Measurements from ENCODE around the gene MLIP.

Gene MLIP

DNA sequence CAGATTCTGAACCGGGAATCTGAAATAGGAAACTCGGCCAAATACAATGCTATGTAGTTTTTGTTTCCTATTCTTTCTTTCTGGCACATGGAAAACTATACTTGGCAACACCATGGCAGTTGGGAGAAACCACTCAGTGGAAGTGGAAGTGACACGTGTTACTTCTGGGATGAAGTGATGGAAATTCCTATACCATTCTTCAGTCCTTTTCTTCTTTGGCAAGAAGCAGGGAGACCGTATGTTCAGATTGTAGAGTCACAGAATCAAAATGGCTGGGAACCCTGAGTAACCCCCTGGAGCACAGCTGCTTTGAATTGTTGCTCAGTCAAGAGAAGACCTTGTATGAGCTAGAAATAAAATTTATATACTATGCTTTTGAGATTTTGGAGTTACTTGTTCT lies 178.2 kb downstream of the MLIP start:
- Mint-ChIP-seq H3K4me1 (peaks cover 11% of the 10 kb centered on the region), H3K9me3 (no peaks in the 10 kb centered on the region), H3K27me3 (ENCODE audit: low read depth) (no peaks in the 10 kb centered on the region), H3K36me3 (ENCODE audit: low read depth) (no peaks in the 10 kb centered on the region), H3K27ac (peak overlapping the region in 2 of 3 experiments; percentile 17 to 48), H3K4me3 (no peak overlapping the region)
- TF ChIP-seq, protein P1, sequence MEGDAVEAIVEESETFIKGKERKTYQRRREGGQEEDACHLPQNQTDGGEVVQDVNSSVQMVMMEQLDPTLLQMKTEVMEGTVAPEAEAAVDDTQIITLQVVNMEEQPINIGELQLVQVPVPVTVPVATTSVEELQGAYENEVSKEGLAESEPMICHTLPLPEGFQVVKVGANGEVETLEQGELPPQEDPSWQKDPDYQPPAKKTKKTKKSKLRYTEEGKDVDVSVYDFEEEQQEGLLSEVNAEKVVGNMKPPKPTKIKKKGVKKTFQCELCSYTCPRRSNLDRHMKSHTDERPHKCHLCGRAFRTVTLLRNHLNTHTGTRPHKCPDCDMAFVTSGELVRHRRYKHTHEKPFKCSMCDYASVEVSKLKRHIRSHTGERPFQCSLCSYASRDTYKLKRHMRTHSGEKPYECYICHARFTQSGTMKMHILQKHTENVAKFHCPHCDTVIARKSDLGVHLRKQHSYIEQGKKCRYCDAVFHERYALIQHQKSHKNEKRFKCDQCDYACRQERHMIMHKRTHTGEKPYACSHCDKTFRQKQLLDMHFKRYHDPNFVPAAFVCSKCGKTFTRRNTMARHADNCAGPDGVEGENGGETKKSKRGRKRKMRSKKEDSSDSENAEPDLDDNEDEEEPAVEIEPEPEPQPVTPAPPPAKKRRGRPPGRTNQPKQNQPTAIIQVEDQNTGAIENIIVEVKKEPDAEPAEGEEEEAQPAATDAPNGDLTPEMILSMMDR (IDR thresholded peaks at IDR 0.05; ENCODE audit: unreplicated experiment in 3 of 3), result no peak

DNA sequence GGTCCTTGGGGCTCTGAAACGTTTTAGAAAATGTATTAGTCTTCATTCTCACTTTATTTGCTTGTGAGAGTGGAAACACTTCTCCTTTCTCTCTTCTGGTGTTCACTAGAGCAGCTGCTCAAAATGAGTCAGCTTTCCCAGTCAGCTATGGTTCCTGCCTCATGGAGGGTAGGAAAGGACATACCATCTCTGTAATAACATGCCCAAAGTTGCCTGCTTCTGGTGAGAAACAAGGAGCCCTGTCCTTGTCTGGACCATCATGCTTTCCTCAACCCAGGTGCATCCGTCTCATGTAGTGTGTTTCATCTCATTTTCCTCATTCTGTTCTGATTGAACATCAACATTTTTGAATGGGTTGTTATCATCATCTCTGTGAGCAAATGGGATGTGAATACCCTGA lies 179.9 kb downstream of the MLIP start:
- Mint-ChIP-seq H3K27ac (no peak overlapping the region), H3K27me3 (ENCODE audit: low read depth) (no peaks in the 10 kb centered on the region), H3K36me3 (ENCODE audit: low read depth) (no peaks in the 10 kb centered on the region), H3K9me3 (no peaks in the 10 kb centered on the region), H3K4me3 (no peak overlapping the region), H3K4me1 (peaks cover 11% of the 10 kb centered on the region)
- TF ChIP-seq, protein P1 (IDR thresholded peaks at IDR 0.05; ENCODE audit: unreplicated experiment in 3 of 3), result no peak

DNA sequence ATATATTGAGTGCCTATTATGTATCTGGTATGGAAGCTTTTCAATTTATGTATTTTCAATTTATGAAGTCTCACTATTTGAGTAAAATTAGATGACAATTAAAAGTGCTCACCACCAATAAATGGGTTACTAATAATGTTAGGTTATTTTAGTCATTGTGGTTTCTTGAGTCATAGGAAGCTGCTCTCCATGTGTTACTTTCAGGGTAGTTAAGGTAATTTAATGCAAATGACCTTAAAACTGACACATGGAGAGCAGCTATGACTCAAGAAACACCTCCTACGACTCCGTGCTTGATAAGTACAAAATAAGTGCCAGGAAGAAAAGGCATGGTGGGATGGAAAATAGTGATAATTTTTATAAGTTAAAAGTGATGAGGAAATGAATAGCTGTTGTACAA lies 180.5 kb downstream of the MLIP start:
- H3K36me3 Mint-ChIP-seq (ENCODE audit: low read depth), result no peaks in the 10 kb centered on the region
- TF ChIP-seq, protein P1 (IDR thresholded peaks at IDR 0.05; ENCODE audit: unreplicated experiment in 3 of 3), result no peak
- peaks cover 11% of the 10 kb centered on the region for H3K4me1 Mint-ChIP-seq
- no peaks in the 10 kb centered on the region for H3K27me3 Mint-ChIP-seq (ENCODE audit: low read depth)
- no peaks in the 10 kb centered on the region for H3K9me3 Mint-ChIP-seq
- no peak overlapping the region for H3K4me3 Mint-ChIP-seq
- H3K27ac Mint-ChIP-seq, result no peak overlapping the region

DNA sequence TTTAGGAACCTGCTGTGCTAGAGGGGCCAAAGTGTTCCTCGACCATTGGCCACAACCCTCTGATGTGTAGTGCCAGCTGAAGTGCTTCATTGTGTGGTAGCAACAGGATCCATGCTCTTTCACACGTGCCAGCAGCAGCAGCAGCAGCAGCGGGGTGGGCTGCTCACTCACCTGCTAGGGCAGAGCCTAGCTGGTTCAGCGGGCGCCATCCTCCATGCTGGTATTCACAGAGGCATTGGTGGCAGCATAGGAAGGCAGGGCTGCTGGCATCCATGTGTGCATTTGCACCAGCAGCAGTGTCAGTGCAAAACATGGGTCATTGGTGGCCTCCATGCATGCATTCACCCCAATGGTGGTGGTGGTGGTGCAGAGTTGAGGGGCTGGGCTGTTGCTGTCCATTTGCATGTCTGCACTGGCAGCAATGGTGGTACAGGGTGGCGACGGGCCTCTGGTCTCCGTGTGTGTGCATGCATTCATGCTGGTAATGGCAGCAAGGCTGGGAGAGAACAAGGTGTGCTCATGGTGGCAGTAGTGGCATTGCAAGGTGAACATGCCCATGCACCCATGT lies 183.8 kb downstream of the MLIP start:
- TF ChIP-seq, protein P1 (IDR thresholded peaks at IDR 0.05; ENCODE audit: unreplicated experiment in 3 of 3), result no peak

DNA sequence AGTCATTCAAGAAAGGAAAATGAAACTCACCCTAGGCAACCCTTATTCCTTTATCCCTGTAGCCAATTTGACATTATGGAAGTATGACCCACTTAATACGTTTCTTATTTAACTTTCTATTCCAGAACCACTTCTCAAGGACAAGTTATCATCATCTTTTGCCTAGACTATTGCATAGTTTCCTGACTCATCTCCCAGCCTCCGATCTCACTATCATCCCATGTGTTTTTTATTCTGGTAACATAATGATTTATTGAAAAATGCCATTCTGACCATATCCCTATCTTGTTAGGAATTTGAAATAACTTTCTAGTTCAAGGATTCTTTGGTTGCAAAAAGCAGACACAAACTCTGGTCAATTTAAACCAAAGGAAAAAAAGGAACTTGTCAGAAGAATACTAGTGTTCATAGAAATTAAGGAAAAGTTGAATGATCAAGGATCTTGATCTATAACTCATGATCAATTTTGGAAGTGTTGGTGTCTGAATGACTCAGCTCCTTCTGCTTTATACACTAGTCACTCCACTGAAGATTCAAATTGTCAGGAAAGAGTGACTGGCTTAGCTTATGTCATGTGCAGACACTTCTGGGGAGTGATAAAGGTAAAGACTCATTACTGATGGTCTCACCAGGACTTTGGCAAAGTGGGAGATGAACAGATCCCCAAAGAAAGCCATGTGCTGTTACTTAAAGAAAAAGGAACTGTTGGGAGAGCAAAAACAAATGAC lies 188.5 kb downstream of the MLIP start:
- Mint-ChIP-seq H3K27ac (no peak overlapping the region), H3K4me1 (no peaks in the 10 kb centered on the region), H3K4me3 (no peak overlapping the region), H3K9me3 (no peaks in the 10 kb centered on the region), H3K36me3 (ENCODE audit: low read depth) (no peaks in the 10 kb centered on the region), H3K27me3 (ENCODE audit: low read depth) (no peaks in the 10 kb centered on the region)
- TF ChIP-seq, protein P1 (IDR thresholded peaks at IDR 0.05; ENCODE audit: unreplicated experiment in 3 of 3), result no peak

More for the DNA sequence above, 183.8 kb downstream of the MLIP start:
- no peaks in the 10 kb centered on the region for H3K27me3 Mint-ChIP-seq (ENCODE audit: low read depth)
- no peaks in the 10 kb centered on the region for H3K4me1 Mint-ChIP-seq
- no peak overlapping the region for H3K27ac Mint-ChIP-seq
- no peaks in the 10 kb centered on the region for H3K36me3 Mint-ChIP-seq (ENCODE audit: low read depth)
- H3K9me3 Mint-ChIP-seq, result no peaks in the 10 kb centered on the region
- H3K4me3 Mint-ChIP-seq, result no peak overlapping the region

DNA sequence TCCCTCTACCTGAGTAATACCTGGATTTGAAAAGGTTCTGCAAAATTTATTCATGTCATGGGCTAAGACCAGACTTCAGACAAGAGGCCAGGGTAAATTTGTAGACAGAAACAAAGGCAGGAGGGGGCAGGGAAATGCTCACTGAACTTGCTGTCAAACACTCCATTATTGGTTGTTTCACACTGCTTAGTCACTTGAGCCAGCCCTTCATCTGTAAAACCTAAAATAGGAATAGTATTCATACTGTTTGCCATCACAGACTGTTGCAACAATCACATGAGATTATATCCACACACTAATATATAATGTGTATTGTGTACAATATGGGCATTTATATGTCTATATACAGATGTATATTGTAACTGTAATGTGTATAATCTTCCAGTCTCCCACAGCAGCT lies 190.5 kb downstream of the MLIP start:
- TF ChIP-seq, protein P1 (IDR thresholded peaks at IDR 0.05; ENCODE audit: unreplicated experiment in 3 of 3), result no peak
- no peak overlapping the region for H3K4me3 Mint-ChIP-seq
- no peaks in the 10 kb centered on the region for H3K36me3 Mint-ChIP-seq (ENCODE audit: low read depth)
- H3K4me1 Mint-ChIP-seq, result no peaks in the 10 kb centered on the region
- no peaks in the 10 kb centered on the region for H3K27me3 Mint-ChIP-seq (ENCODE audit: low read depth)
- no peaks in the 10 kb centered on the region for H3K9me3 Mint-ChIP-seq
- H3K27ac Mint-ChIP-seq, result no peak overlapping the region

Data from nephron (organoid).